Chondrocyte (in vitro differentiated cells): ENCODE data around the gene RASGRP1. TPM values are rescaled to one million over a fixed set of nuclear protein-coding genes. Genes with fewer than 3 reads are reported as not detected.

Experiments
- DNase-seq: peaks from one replicate; pipeline ENCODE4 v3.0.0; 2021; ENCODE audit warnings: mixed read lengths, low spot score
- H3K27ac Mint-ChIP-seq: one replicate; pipeline ENCODE4 v1.8.0; 2021; ENCODE audit warnings: mild to moderate bottlenecking, moderate library complexity, mixed read lengths; ENCODE audit not compliant: unreplicated experiment
- H3K27me3 Mint-ChIP-seq: 2 replicates; pipeline ENCODE4 v1.8.0; 2021; ENCODE audit warnings: low read depth, mixed read lengths
- H3K36me3 Mint-ChIP-seq: 2 replicates; pipeline ENCODE4 v1.8.0; 2021; ENCODE audit warnings: low read depth, mixed read lengths
- H3K4me1 Mint-ChIP-seq: 2 replicates; pipeline ENCODE4 v1.8.0; 2021; ENCODE audit warnings: low read depth, mild to moderate bottlenecking, mixed read lengths
- H3K4me3 Mint-ChIP-seq: one replicate; pipeline ENCODE4 v1.8.0; 2021; ENCODE audit warnings: mild to moderate bottlenecking, moderate library complexity, mixed read lengths; ENCODE audit not compliant: unreplicated experiment
- H3K9me3 Mint-ChIP-seq: 2 replicates; pipeline ENCODE4 v1.8.0; 2021; ENCODE audit warnings: low read depth, mixed read lengths
- total RNA-seq: library from RNA; stranded (reverse); gene quantifications from 3 replicates; pipeline ENCODE4 v1.2.1, GENCODE V29; 2021
- TF ChIP-seq, protein P1 (sequence below): fragments of 200-600 bp; sonication (generic); IDR thresholded peaks from 2 replicates; pipeline ENCODE4 v1.5.0; 2021; ENCODE audit warnings: antibody characterized with exemption, mild to moderate bottlenecking, moderate library complexity

Gene RASGRP1
- total RNA-seq, 1 donor from 2014 or later, result 0.52 TPM

DNA sequence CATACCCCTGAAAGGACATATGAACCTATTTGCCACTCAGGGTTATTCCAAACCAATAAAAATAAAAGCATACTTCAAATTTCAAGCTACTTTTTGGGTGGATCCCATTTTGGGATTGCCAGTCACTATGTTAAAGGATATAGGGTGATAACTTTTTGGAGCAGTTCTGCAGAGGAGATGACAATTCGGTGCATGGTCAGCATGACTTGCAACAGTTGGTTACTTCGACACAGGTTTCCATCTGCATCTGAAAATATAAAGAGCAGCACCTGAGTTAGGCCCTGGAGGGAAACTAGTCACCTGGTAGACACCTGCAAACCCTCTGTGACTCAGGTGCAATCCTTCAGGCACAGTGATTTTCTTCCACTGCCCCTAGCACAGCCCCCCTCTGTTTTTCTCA, 38.5 kb downstream of the RASGRP1 start:
- Mint-ChIP-seq H3K36me3 (peaks cover 1% of the 10 kb centered on the region), H3K4me1 (no peaks in the 10 kb centered on the region), H3K4me3 (no peak overlapping the region), H3K9me3 (peaks cover 2% of the 10 kb centered on the region), H3K27ac (no peak overlapping the region), H3K27me3 (peaks cover 3% of the 10 kb centered on the region)
- DNase-seq, result no peak
- TF ChIP-seq, protein P1, sequence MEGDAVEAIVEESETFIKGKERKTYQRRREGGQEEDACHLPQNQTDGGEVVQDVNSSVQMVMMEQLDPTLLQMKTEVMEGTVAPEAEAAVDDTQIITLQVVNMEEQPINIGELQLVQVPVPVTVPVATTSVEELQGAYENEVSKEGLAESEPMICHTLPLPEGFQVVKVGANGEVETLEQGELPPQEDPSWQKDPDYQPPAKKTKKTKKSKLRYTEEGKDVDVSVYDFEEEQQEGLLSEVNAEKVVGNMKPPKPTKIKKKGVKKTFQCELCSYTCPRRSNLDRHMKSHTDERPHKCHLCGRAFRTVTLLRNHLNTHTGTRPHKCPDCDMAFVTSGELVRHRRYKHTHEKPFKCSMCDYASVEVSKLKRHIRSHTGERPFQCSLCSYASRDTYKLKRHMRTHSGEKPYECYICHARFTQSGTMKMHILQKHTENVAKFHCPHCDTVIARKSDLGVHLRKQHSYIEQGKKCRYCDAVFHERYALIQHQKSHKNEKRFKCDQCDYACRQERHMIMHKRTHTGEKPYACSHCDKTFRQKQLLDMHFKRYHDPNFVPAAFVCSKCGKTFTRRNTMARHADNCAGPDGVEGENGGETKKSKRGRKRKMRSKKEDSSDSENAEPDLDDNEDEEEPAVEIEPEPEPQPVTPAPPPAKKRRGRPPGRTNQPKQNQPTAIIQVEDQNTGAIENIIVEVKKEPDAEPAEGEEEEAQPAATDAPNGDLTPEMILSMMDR, result no peak

DNA sequence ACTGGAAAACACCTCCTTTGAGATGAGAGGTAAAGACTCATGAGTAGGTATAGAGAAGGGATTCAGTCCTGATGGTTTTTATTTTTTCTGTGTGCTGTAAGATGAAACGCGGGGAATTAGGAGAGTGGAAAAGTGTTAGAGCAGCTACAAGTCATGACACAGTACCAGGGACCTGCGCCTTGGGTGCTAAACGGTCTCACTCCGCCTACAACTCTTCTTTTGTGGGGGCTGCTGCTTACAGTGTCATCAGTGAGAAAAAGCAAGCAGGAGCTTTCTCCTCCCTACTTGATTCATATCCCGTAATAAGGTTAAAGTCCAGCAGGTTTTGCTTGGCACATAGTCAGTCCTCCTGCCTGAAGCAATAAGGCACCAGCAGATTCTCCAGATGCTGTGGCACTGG, 39.1 kb downstream of the RASGRP1 start:
- H3K9me3 Mint-ChIP-seq, result peaks cover 2% of the 10 kb centered on the region
- peaks cover 1% of the 10 kb centered on the region for H3K36me3 Mint-ChIP-seq
- DNase-seq, result no peak
- TF ChIP-seq, protein P1, result no peak
- no peaks in the 10 kb centered on the region for H3K4me1 Mint-ChIP-seq
- H3K27ac Mint-ChIP-seq, result no peak overlapping the region
- no peak overlapping the region for H3K4me3 Mint-ChIP-seq
- peaks cover 3% of the 10 kb centered on the region for H3K27me3 Mint-ChIP-seq

DNA sequence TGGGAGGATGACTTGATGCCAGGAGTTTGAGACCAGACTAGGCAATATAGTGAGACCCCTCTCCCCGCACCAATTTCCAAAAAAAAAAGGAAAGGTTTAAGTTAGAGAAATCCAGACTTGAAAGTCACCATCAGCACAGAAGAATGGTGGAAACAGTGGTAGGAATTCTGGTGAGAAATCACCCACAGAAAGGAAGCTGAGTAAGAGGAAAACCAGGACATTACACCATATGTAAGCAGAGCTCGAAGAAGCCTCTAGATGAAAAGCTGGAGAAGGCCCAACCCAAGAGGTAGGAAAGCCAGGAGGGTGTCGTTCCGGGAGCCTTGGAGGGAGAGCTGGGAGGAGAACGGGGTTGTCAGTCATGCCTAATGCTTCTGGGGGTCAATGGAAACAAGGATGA, 40.5 kb downstream of the RASGRP1 start:
- no peaks in the 10 kb centered on the region for H3K4me1 Mint-ChIP-seq
- no peak for DNase-seq
- no peak overlapping the region for H3K27ac Mint-ChIP-seq
- no peak overlapping the region for H3K4me3 Mint-ChIP-seq
- TF ChIP-seq, protein P1, result no peak
- peaks cover 3% of the 10 kb centered on the region for H3K27me3 Mint-ChIP-seq
- peaks cover 1% of the 10 kb centered on the region for H3K36me3 Mint-ChIP-seq
- peaks cover 2% of the 10 kb centered on the region for H3K9me3 Mint-ChIP-seq

DNA sequence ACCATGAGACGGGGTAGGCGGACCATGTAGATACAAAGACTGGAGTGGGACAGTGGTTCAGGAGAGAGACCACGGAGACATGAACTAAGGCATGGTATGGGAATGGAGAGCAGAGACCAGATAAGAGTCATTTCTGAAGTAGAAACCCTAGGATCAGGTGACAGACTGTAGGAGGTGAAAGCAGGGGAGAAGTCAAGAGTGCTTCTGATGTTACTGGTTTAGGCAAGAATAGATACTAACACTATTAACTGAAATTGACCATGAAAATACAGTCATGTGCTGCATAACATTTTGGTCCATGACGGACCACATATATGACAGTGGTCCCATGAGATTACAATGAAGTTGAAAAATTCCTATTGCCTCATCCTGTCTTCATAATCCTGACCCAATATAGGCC, 41.7 kb downstream of the RASGRP1 start:
- H3K36me3 Mint-ChIP-seq, result no peaks in the 10 kb centered on the region
- H3K4me3 Mint-ChIP-seq, result no peak overlapping the region
- no peak for DNase-seq
- H3K27ac Mint-ChIP-seq, result no peak overlapping the region
- TF ChIP-seq, protein P1, result no peak
- H3K9me3 Mint-ChIP-seq, result no peaks in the 10 kb centered on the region
- peaks cover under 1% of the 10 kb centered on the region for H3K4me1 Mint-ChIP-seq
- H3K27me3 Mint-ChIP-seq, result peaks cover 3% of the 10 kb centered on the region

DNA sequence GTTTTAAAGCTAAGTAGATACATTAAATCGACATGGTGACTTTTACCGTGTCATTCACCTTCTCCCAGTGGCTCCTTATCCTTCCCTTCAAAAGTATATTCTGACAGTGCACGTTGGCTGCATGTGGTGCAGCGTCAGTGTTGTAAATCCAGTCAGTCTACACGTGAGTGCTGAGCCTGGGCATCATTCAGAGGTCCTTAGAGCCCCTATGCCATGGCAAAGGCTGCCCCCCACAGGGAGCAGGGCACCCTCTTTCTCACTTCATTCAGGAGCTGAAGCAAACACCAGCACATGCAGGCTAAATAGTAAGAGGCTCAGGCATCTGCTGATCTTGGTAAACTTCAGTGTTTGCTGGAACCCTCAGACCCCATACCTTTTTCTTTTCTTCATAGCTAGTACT, 43.3 kb downstream of the RASGRP1 start:
- Mint-ChIP-seq H3K4me1 (peaks cover 4% of the 10 kb centered on the region), H3K27me3 (peaks cover 1% of the 10 kb centered on the region)

More for the DNA sequence above, 43.3 kb downstream of the RASGRP1 start:
- H3K9me3 Mint-ChIP-seq, result no peaks in the 10 kb centered on the region
- H3K36me3 Mint-ChIP-seq, result no peaks in the 10 kb centered on the region
- TF ChIP-seq, protein P1, result no peak
- no peak overlapping the region for H3K4me3 Mint-ChIP-seq
- no peak overlapping the region for H3K27ac Mint-ChIP-seq
- DNase-seq, result no peak
